ENCODE measurements around the gene PI4K2A. TPM values are rescaled to one million over a fixed set of nuclear protein-coding genes. Genes with fewer than 3 reads are reported as not detected.

The PI4K2A gene
- total and polyA plus RNA-seq, 2 of the 13 experiments (the other 11 are each of a cell fraction or from before 2014, with no cell fraction given): 10.9 to 14.3 TPM

DNA sequence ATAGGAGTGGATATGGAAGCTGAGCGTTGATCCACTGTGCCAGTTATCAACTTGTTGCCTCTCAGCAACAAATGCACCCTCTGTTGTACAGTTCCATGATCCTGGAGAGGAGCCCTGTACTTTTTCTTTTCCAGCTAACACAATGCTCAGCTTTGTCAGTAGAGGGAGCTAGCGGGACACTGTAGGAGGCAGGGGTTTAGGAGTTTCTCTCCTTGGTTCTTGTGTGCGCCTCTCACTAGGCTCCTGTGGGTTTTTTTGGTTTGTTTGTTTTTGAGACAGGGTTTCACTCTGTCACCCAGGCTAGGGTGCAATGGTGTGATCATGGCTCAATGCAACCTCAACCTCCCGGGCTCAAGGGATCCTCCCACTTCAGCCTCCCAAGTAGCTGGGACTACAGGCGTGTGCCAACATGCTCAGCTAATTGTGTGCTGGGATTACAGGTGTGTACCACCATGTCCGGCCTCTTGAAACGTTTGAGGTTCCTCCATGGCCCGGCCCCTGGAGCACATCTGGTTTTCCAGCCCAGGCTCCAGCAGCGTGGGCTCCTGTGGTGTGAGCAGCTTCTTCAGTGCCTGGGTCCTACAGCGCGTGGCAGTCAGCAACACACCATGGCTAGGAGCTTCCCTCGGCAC, 61.1 kb downstream of the PI4K2A start (continued):
- TF ChIP-seq, protein P1, sequence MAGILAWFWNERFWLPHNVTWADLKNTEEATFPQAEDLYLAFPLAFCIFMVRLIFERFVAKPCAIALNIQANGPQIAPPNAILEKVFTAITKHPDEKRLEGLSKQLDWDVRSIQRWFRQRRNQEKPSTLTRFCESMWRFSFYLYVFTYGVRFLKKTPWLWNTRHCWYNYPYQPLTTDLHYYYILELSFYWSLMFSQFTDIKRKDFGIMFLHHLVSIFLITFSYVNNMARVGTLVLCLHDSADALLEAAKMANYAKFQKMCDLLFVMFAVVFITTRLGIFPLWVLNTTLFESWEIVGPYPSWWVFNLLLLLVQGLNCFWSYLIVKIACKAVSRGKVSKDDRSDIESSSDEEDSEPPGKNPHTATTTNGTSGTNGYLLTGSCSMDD (CRISPR knock-in tag; IDR thresholded peaks at IDR 0.05): no peak
- TF ChIP-seq, protein P2, sequence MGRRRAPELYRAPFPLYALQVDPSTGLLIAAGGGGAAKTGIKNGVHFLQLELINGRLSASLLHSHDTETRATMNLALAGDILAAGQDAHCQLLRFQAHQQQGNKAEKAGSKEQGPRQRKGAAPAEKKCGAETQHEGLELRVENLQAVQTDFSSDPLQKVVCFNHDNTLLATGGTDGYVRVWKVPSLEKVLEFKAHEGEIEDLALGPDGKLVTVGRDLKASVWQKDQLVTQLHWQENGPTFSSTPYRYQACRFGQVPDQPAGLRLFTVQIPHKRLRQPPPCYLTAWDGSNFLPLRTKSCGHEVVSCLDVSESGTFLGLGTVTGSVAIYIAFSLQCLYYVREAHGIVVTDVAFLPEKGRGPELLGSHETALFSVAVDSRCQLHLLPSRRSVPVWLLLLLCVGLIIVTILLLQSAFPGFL (CRISPR knock-in tag; IDR thresholded peaks at IDR 0.05): no peak
- TF ChIP-seq MED1 (CRISPR knock-in tag; IDR thresholded peaks at IDR 0.05) (no peak), MAFF (IDR thresholded peaks at IDR 0.05; ENCODE audit: low read depth, low read length) (no peak), FOXK1 (CRISPR knock-in tag; IDR thresholded peaks at IDR 0.05; ENCODE audit: borderline replicate concordance, low read depth) (no peak), GPN1 (CRISPR knock-in tag; IDR thresholded peaks at IDR 0.05; ENCODE audit: borderline replicate concordance) (no peak), ZNF841 (CRISPR knock-in tag; IDR thresholded peaks at IDR 0.05; ENCODE audit: borderline replicate concordance) (no peak), NR2C2 (CRISPR knock-in tag; IDR thresholded peaks at IDR 0.05; ENCODE audit: borderline replicate concordance) (no peak), ZMYM3 (CRISPR knock-in tag; IDR thresholded peaks at IDR 0.05) (0 out of 2 replicates have a peak, but pooled peaks have one; percentile 31), ARNT (IDR thresholded peaks at IDR 0.05) (no peak), TP53 (CRISPR knock-in tag; conservative IDR thresholded peaks at IDR 0.05) (no peak), IRF2 (CRISPR knock-in tag; IDR thresholded peaks at IDR 0.05) (peak; percentile 40; the same call in 1 of the 2 replicates), RFXAP (CRISPR knock-in tag; IDR thresholded peaks at IDR 0.05; ENCODE audit: borderline replicate concordance) (no peak), ISX (CRISPR knock-in tag; conservative IDR thresholded peaks at IDR 0.05) (no peak), NCOR1 (IDR thresholded peaks at IDR 0.05; ENCODE audit: borderline replicate concordance, low read length) (no peak)
- TF ChIP-seq, protein P3, sequence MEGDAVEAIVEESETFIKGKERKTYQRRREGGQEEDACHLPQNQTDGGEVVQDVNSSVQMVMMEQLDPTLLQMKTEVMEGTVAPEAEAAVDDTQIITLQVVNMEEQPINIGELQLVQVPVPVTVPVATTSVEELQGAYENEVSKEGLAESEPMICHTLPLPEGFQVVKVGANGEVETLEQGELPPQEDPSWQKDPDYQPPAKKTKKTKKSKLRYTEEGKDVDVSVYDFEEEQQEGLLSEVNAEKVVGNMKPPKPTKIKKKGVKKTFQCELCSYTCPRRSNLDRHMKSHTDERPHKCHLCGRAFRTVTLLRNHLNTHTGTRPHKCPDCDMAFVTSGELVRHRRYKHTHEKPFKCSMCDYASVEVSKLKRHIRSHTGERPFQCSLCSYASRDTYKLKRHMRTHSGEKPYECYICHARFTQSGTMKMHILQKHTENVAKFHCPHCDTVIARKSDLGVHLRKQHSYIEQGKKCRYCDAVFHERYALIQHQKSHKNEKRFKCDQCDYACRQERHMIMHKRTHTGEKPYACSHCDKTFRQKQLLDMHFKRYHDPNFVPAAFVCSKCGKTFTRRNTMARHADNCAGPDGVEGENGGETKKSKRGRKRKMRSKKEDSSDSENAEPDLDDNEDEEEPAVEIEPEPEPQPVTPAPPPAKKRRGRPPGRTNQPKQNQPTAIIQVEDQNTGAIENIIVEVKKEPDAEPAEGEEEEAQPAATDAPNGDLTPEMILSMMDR (CRISPR knock-in tag; IDR thresholded peaks at IDR 0.05): peak; percentile 89
- TF ChIP-seq, protein P4, sequence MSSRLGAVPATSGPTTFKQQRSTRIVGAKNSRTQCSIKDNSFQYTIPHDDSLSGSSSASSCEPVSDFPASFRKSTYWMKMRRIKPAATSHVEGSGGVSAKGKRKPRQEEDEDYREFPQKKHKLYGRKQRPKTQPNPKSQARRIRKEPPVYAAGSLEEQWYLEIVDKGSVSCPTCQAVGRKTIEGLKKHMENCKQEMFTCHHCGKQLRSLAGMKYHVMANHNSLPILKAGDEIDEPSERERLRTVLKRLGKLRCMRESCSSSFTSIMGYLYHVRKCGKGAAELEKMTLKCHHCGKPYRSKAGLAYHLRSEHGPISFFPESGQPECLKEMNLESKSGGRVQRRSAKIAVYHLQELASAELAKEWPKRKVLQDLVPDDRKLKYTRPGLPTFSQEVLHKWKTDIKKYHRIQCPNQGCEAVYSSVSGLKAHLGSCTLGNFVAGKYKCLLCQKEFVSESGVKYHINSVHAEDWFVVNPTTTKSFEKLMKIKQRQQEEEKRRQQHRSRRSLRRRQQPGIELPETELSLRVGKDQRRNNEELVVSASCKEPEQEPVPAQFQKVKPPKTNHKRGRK (CRISPR knock-in tag; IDR thresholded peaks at IDR 0.05): no peak
- TF ChIP-seq, protein P5, sequence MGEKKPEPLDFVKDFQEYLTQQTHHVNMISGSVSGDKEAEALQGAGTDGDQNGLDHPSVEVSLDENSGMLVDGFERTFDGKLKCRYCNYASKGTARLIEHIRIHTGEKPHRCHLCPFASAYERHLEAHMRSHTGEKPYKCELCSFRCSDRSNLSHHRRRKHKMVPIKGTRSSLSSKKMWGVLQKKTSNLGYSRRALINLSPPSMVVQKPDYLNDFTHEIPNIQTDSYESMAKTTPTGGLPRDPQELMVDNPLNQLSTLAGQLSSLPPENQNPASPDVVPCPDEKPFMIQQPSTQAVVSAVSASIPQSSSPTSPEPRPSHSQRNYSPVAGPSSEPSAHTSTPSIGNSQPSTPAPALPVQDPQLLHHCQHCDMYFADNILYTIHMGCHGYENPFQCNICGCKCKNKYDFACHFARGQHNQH (CRISPR knock-in tag; IDR thresholded peaks at IDR 0.05): peak; percentile 55; the same call in 1 of the 2 replicates
- TF ChIP-seq, protein P6, sequence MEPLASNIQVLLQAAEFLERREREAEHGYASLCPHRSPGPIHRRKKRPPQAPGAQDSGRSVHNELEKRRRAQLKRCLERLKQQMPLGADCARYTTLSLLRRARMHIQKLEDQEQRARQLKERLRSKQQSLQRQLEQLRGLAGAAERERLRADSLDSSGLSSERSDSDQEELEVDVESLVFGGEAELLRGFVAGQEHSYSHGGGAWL (CRISPR knock-in tag; IDR thresholded peaks at IDR 0.05): no peak
- TF ChIP-seq, protein P7, sequence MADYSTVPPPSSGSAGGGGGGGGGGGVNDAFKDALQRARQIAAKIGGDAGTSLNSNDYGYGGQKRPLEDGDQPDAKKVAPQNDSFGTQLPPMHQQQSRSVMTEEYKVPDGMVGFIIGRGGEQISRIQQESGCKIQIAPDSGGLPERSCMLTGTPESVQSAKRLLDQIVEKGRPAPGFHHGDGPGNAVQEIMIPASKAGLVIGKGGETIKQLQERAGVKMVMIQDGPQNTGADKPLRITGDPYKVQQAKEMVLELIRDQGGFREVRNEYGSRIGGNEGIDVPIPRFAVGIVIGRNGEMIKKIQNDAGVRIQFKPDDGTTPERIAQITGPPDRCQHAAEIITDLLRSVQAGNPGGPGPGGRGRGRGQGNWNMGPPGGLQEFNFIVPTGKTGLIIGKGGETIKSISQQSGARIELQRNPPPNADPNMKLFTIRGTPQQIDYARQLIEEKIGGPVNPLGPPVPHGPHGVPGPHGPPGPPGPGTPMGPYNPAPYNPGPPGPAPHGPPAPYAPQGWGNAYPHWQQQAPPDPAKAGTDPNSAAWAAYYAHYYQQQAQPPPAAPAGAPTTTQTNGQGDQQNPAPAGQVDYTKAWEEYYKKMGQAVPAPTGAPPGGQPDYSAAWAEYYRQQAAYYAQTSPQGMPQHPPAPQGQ (CRISPR knock-in tag; IDR thresholded peaks at IDR 0.05; ENCODE audit: borderline replicate concordance): no peak
